HL-60 (cell line): Measurements from ENCODE around the gene MRPS23.

Experiments
- CTCF ChIP-seq: IDR thresholded peaks from one replicate; pipeline ENCODE4 v1.5.1; 2011; ENCODE audit warnings: low read length, control low read depth, inconsistent platforms; ENCODE audit not compliant: insufficient read depth
- GABPA ChIP-seq: IDR thresholded peaks from 2 replicates; pipeline ENCODE4 v1.6.1; 2012; ENCODE audit warnings: low read depth
- REST ChIP-seq: IDR thresholded peaks from 2 replicates; pipeline ENCODE4 v1.6.1; 2012; ENCODE audit warnings: low read depth; ENCODE audit not compliant: insufficient replicate concordance
- SPI1 ChIP-seq: IDR thresholded peaks from 2 replicates; pipeline ENCODE4 v1.6.1; 2012; ENCODE audit warnings: low read depth, mild to moderate bottlenecking, borderline replicate concordance

GRCh38 chr17:57862694-57863667, 13.1 kb upstream of the MRPS23 start:
- TF ChIP-seq CTCF (no peak), SPI1 (no peak), REST (no peak), GABPA (no peak)
